Measurements from ENCODE around the gene TMEM117.

Gene TMEM117

DNA sequence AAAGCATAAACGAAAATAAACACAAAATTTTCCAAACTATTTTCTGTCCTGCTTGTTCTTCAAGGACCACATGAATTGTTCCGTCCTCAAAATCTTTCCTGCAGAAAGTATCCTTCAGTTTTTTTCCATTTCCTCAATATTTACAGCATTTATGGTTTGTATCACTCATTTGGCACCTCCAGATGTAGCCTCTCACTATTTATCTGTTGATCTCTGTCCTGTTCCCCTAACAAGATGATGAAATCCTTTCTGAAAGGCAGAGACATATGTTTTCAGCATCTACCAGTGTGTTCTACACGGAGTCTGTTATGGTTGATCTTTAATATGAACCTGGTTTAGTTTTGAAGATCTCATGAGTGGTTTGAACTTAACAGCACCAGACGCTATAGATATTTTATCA is 550.1 kb downstream of the TMEM117 start:
- peak; percentile 56; the same call in 1 of the 2 replicates for TF ChIP-seq TCF4 (CRISPR knock-in tag; IDR thresholded peaks at IDR 0.05; ENCODE audit: borderline replicate concordance)
- no peak for TF ChIP-seq GLIS3 (CRISPR knock-in tag; IDR thresholded peaks at IDR 0.05)
- TF ChIP-seq PATZ1 (CRISPR knock-in tag; IDR thresholded peaks at IDR 0.05; ENCODE audit: borderline replicate concordance): no peak
- ATAC-seq: no peak

DNA sequence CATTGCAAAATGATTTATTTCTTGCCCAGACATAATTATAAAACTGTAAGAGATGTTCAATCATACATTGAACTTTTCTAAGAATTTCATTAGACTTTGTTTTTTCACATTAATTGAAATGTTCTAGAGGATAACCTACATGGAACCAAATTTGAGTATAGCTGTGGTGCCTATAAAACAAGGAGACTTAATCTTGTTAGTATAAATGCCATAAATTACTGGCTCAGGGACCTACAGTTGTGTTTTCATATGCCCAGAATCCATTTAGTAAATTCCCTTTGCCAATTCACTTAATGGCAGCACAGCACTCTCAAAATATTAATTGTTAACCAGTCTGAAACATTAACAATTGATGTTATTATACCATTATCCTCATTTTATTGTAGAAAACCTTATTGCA is 551.7 kb downstream of the TMEM117 start:
- no peak for ATAC-seq
- TF ChIP-seq OSR1 (CRISPR knock-in tag; IDR thresholded peaks at IDR 0.05) (no peak), PATZ1 (CRISPR knock-in tag; IDR thresholded peaks at IDR 0.05; ENCODE audit: borderline replicate concordance) (no peak), PPARA (CRISPR knock-in tag; IDR thresholded peaks at IDR 0.05; ENCODE audit: borderline replicate concordance) (no peak), BACH2 (CRISPR knock-in tag; IDR thresholded peaks at IDR 0.05; ENCODE audit: borderline replicate concordance) (no peak), RARB (CRISPR knock-in tag; IDR thresholded peaks at IDR 0.05) (no peak), GLIS3 (CRISPR knock-in tag; IDR thresholded peaks at IDR 0.05) (no peak), ZNF70 (CRISPR knock-in tag; IDR thresholded peaks at IDR 0.05) (no peak), ARNTL (CRISPR knock-in tag; IDR thresholded peaks at IDR 0.05; ENCODE audit: borderline replicate concordance, low read depth) (no peak), TSHZ2 (CRISPR knock-in tag; IDR thresholded peaks at IDR 0.05) (no peak), CSDC2 (CRISPR knock-in tag; IDR thresholded peaks at IDR 0.05) (no peak), ESRRG (CRISPR knock-in tag; IDR thresholded peaks at IDR 0.05) (no peak), TCF4 (CRISPR knock-in tag; IDR thresholded peaks at IDR 0.05; ENCODE audit: borderline replicate concordance) (no peak), ZFP30 (CRISPR knock-in tag; IDR thresholded peaks at IDR 0.05) (no peak)
- TF ChIP-seq, protein P1, sequence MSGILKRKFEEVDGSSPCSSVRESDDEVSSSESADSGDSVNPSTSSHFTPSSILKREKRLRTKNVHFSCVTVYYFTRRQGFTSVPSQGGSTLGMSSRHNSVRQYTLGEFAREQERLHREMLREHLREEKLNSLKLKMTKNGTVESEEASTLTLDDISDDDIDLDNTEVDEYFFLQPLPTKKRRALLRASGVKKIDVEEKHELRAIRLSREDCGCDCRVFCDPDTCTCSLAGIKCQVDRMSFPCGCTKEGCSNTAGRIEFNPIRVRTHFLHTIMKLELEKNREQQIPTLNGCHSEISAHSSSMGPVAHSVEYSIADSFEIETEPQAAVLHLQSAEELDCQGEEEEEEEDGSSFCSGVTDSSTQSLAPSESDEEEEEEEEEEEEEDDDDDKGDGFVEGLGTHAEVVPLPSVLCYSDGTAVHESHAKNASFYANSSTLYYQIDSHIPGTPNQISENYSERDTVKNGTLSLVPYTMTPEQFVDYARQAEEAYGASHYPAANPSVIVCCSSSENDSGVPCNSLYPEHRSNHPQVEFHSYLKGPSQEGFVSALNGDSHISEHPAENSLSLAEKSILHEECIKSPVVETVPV (CRISPR knock-in tag; IDR thresholded peaks at IDR 0.05): no peak

DNA sequence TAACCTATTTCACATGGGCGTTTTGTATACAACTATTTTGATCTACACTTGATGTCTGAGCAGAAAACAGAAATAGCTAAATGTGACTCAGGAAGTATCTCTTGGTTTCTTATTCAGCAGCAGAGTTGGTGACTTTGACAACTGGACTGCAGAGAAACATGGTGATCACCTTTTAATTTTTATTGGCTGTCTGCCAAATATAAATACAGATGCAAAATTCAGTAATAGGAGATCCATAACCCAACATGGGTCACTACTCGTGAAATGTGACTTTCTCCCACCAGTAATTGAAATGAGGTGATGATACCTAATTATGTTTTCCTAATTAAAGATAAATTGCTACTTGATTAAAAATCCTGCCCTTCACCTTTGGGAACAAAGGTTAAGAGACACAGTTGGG is 553.2 kb downstream of the TMEM117 start:
- ATAC-seq: no peak
- TF ChIP-seq PPARA (CRISPR knock-in tag; IDR thresholded peaks at IDR 0.05; ENCODE audit: borderline replicate concordance) (no peak), ZC3H10 (CRISPR knock-in tag; IDR thresholded peaks at IDR 0.05) (no peak), OSR1 (CRISPR knock-in tag; IDR thresholded peaks at IDR 0.05) (no peak), ISL1 (CRISPR knock-in tag; IDR thresholded peaks at IDR 0.05) (no peak), ESRRG (CRISPR knock-in tag; IDR thresholded peaks at IDR 0.05) (no peak), ZFP30 (CRISPR knock-in tag; IDR thresholded peaks at IDR 0.05) (no peak), BACH2 (CRISPR knock-in tag; IDR thresholded peaks at IDR 0.05; ENCODE audit: borderline replicate concordance) (no peak), ZNF565 (CRISPR knock-in tag; conservative IDR thresholded peaks at IDR 0.05; ENCODE audit: low read depth) (no peak), RARB (CRISPR knock-in tag; IDR thresholded peaks at IDR 0.05) (no peak), ZFP3 (CRISPR knock-in tag; IDR thresholded peaks at IDR 0.05) (no peak), TCF4 (CRISPR knock-in tag; IDR thresholded peaks at IDR 0.05; ENCODE audit: borderline replicate concordance) (no peak), ARNTL (CRISPR knock-in tag; IDR thresholded peaks at IDR 0.05; ENCODE audit: borderline replicate concordance, low read depth) (no peak), ZNF70 (CRISPR knock-in tag; IDR thresholded peaks at IDR 0.05) (no peak), SNAI2 (CRISPR knock-in tag; IDR thresholded peaks at IDR 0.05) (no peak)
- TF ChIP-seq, protein P1 (CRISPR knock-in tag; IDR thresholded peaks at IDR 0.05): no peak

All from SK-N-SH treated with all-trans-retinoic acid at 6 μM for 48 hours (cell line).